ENCODE measurements around the gene SCML1.

DNA sequence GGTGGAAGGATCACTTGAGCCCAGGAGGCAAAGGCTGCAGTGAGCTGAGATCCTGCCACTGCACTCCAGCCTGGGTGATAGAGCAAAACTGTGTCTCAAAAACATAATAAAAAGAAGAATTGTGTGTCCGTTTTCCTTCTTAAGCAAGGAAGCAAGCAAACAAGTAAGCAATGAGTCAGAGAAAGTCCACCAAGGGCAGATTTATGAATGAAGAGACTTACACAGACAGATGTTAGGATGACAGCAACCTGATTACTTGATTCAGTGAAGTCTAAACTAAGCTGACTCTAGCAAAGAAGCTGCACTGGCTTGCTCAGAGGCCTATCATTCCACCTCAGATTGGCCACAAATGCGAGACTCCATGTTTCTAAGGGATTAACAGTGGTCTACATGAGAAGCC is 34.1 kb upstream of the SCML1 start:
- no peak for TF ChIP-seq YY1 (IDR thresholded peaks at IDR 0.05; ENCODE audit: low read depth)
- TF ChIP-seq, protein P1, sequence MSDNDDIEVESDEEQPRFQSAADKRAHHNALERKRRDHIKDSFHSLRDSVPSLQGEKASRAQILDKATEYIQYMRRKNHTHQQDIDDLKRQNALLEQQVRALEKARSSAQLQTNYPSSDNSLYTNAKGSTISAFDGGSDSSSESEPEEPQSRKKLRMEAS (IDR thresholded peaks at IDR 0.05), result no peak
- TF ChIP-seq, protein P2, sequence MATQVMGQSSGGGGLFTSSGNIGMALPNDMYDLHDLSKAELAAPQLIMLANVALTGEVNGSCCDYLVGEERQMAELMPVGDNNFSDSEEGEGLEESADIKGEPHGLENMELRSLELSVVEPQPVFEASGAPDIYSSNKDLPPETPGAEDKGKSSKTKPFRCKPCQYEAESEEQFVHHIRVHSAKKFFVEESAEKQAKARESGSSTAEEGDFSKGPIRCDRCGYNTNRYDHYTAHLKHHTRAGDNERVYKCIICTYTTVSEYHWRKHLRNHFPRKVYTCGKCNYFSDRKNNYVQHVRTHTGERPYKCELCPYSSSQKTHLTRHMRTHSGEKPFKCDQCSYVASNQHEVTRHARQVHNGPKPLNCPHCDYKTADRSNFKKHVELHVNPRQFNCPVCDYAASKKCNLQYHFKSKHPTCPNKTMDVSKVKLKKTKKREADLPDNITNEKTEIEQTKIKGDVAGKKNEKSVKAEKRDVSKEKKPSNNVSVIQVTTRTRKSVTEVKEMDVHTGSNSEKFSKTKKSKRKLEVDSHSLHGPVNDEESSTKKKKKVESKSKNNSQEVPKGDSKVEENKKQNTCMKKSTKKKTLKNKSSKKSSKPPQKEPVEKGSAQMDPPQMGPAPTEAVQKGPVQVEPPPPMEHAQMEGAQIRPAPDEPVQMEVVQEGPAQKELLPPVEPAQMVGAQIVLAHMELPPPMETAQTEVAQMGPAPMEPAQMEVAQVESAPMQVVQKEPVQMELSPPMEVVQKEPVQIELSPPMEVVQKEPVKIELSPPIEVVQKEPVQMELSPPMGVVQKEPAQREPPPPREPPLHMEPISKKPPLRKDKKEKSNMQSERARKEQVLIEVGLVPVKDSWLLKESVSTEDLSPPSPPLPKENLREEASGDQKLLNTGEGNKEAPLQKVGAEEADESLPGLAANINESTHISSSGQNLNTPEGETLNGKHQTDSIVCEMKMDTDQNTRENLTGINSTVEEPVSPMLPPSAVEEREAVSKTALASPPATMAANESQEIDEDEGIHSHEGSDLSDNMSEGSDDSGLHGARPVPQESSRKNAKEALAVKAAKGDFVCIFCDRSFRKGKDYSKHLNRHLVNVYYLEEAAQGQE (IDR thresholded peaks at IDR 0.05; ENCODE audit: low read depth), result no peak
